ENCODE data around the gene HEPACAM2. TPM values are rescaled to one million over a fixed set of nuclear protein-coding genes. Genes with fewer than 3 reads are reported as not detected.

The HEPACAM2 gene
- total and polyA plus RNA-seq, 5 experiments from 2014 or later: 0.33 TPM; not detected in 4

GRCh38 chr7:93138576-93138975 is 87.7 kb downstream of the HEPACAM2 start:
- Mint-ChIP-seq H3K36me3 (peaks cover 38 to 48% (median 44%) of the 10 kb centered on the region in 3 donors), H3K9me3 (peaks cover 10 to 46% (median 31%) of the 10 kb centered on the region in 9 donors), H3K4me3 (no peak overlapping the region), H3K4me1 (peaks cover 0 to 5% (median 3%) of the 10 kb centered on the region in 4 donors), H3K27me3 (no peaks in the 10 kb centered on the region), H3K27ac (no peak overlapping the region)
- ATAC-seq: no peak
- no peak for DNase-seq
- POLR2A ChIA-PET: no interaction called here

Other genes with a start within 250 kb of the HEPACAM2 start
- 10 to 100 TPM; 46.8 to 49.9 TPM for gene SAMD9, start 108.5 kb downstream of the HEPACAM2 start, total RNA-seq
- 10 to 100 TPM; 21.7 to 28.3 (median 22.7) TPM for gene SAMD9, start 108.5 kb downstream of the HEPACAM2 start, polyA plus RNA-seq
- gene SAMD9L, start 78.1 kb downstream of the HEPACAM2 start, total RNA-seq: 10 to 100 TPM; 27.6 to 28.8 TPM
- gene SAMD9L, start 78.1 kb downstream of the HEPACAM2 start, polyA plus RNA-seq: 10 to 100 TPM; 29.3 to 43.1 (median 32.4) TPM
- gene VPS50, start 5.9 kb upstream of the HEPACAM2 start, total RNA-seq: 10 to 100 TPM; 36.9 to 37.4 TPM
- gene VPS50, start 5.9 kb upstream of the HEPACAM2 start, polyA plus RNA-seq: 10 to 100 TPM; 13.3 to 15.1 (median 14.7) TPM

All from naive thymus-derived CD8-positive, alpha-beta T cell (primary cell).